ENCODE measurements around the gene CTSW.

- TF ChIP-seq EZH2 (IDR thresholded peaks at IDR 0.05) (no peak), POLR2AphosphoS5 (IDR thresholded peaks at IDR 0.05; ENCODE audit: borderline replicate concordance, low read depth, low read length) (no peak)
Measured at GRCh38 chr11:65903715-65904114, 24.1 kb downstream of the CTSW start.
